ENCODE measurements around the gene RIN2.

Gene RIN2

GRCh38 chr20:19794941-19795340, 36.9 kb downstream of the RIN2 start (continued):
- TF ChIP-seq TSHZ2 (CRISPR knock-in tag; IDR thresholded peaks at IDR 0.05) (no peak), ZFP3 (CRISPR knock-in tag; IDR thresholded peaks at IDR 0.05) (no peak), TOX (CRISPR knock-in tag; IDR thresholded peaks at IDR 0.05; ENCODE audit: borderline replicate concordance) (no peak), TCF4 (CRISPR knock-in tag; IDR thresholded peaks at IDR 0.05; ENCODE audit: borderline replicate concordance) (no peak), CSRNP3 (CRISPR knock-in tag; IDR thresholded peaks at IDR 0.05) (no peak)

GRCh38 chr20:19799325-19799724, 41.3 kb downstream of the RIN2 start:
- TF ChIP-seq SNAI2 (CRISPR knock-in tag; IDR thresholded peaks at IDR 0.05) (no peak), ZFP30 (CRISPR knock-in tag; IDR thresholded peaks at IDR 0.05) (no peak), BACH2 (CRISPR knock-in tag; IDR thresholded peaks at IDR 0.05; ENCODE audit: borderline replicate concordance) (no peak), OSR1 (CRISPR knock-in tag; IDR thresholded peaks at IDR 0.05) (no peak), CREB5 (CRISPR knock-in tag; IDR thresholded peaks at IDR 0.05; ENCODE audit: low read depth) (no peak), CSDC2 (CRISPR knock-in tag; IDR thresholded peaks at IDR 0.05) (no peak), CSRNP3 (CRISPR knock-in tag; IDR thresholded peaks at IDR 0.05) (no peak), GLIS3 (CRISPR knock-in tag; IDR thresholded peaks at IDR 0.05) (no peak), TSHZ2 (CRISPR knock-in tag; IDR thresholded peaks at IDR 0.05) (no peak), ZNF8 (CRISPR knock-in tag; IDR thresholded peaks at IDR 0.05) (no peak)
- no peak for ATAC-seq

- TF ChIP-seq ZFP30 (CRISPR knock-in tag; IDR thresholded peaks at IDR 0.05) (no peak), TOX (CRISPR knock-in tag; IDR thresholded peaks at IDR 0.05; ENCODE audit: borderline replicate concordance) (no peak), ZNF70 (CRISPR knock-in tag; IDR thresholded peaks at IDR 0.05) (no peak), POU6F1 (CRISPR knock-in tag; IDR thresholded peaks at IDR 0.05; ENCODE audit: borderline replicate concordance, low read depth) (no peak), ARNTL (CRISPR knock-in tag; IDR thresholded peaks at IDR 0.05; ENCODE audit: borderline replicate concordance, low read depth) (no peak), CSDC2 (CRISPR knock-in tag; IDR thresholded peaks at IDR 0.05) (no peak), OSR1 (CRISPR knock-in tag; IDR thresholded peaks at IDR 0.05) (no peak), ZC3H10 (CRISPR knock-in tag; IDR thresholded peaks at IDR 0.05) (no peak)
- no peak for ATAC-seq
Observed at GRCh38 chr20:19802099-19802491, 44.0 kb downstream of the RIN2 start.

Data from SK-N-SH treated with all-trans-retinoic acid at 6 μM for 48 hours (cell line).